K562 (cell line): ENCODE results near the gene USP50. TPM values are rescaled to one million over a fixed set of nuclear protein-coding genes. Genes with fewer than 3 reads are reported as not detected.

Source experiments
- ATAC-seq: fragments of 200-7000 bp; cut with Tn5 transposase; 3 replicates; pipeline ENCODE4 v1.9.1; 2020; ENCODE audit warnings: moderate library complexity
- BruUV-seq: library from RNA; stranded (reverse); fragments of 400-500 nt; replicated peaks from 2 replicates; lab custom pipeline; 2021; lab: Mats Ljungman, UMichigan
- CTCF ChIA-PET: fragments of 300-600 bp; formaldehyde crosslinking; extraction: SDS; loops from one replicate; lab custom pipeline; 2021; ENCODE audit warnings: low intra/inter-chr PET ratio; lab: Yijun Ruan, JAX
- POLR2A ChIA-PET: fragments of 300-600, 350-650 bp; sonication (Branson Sonifier 250); formaldehyde crosslinking; extraction: SDS; loops from one replicate; lab custom pipeline; 2021; ENCODE audit warnings: antibody characterized with exemption, inconsistent platforms; lab: Yijun Ruan, JAX
- DNase-seq, 4 experiments: peaks; one replicate each; pipeline versions ENCODE4 v3.0.0 to v3.0.0-alpha.2; 2011 to 2018; ENCODE audit warnings: low spot score in 3 of 4, mixed read lengths in 3 of 4; ENCODE audit errors: extremely low read depth in 1 of 4
- FAIRE-seq: peaks from 2 replicates; lab custom pipeline; 2011; peaks lifted over from hg19 to GRCh38; lab: Jason Lieb, UNC
- H2AFZ ChIP-seq: 2 replicates; pipeline ENCODE4 v1.6.0; 2011; ENCODE audit warnings: low read depth, low read length, control low read depth, inconsistent platforms
- H3K27ac ChIP-seq: fragments of 200-600 bp; 3 replicates; pipeline ENCODE4 v1.8.0; 2011; ENCODE audit warnings: low read depth, mild to moderate bottlenecking, control low read depth, inconsistent platforms, low read length, moderate library complexity, mixed read lengths; ENCODE audit errors: extremely low read depth
- H3K27me3 ChIP-seq, 2 experiments: fragments of 300-600 bp in 1 of 2; 2 replicates in 1 of 2; 3 replicates in 1 of 2; pipeline versions ENCODE4 v1.6.0 to v1.8.0; 2011; ENCODE audit warnings: inconsistent platforms in 2 of 2, low read length in 2 of 2, mild to moderate bottlenecking in 1 of 2, mixed read lengths in 1 of 2, moderate library complexity in 1 of 2; ENCODE audit not compliant: control insufficient read depth in 2 of 2, insufficient read depth in 2 of 2
- H3K36me3 ChIP-seq: fragments of 300-600 bp; 3 replicates; pipeline ENCODE4 v1.8.0; 2011; ENCODE audit warnings: mild to moderate bottlenecking, low read length, inconsistent platforms; ENCODE audit not compliant: control insufficient read depth, insufficient read depth
- H3K4me1 ChIP-seq, 2 experiments: fragments of 200-600 bp in 1 of 2; replicated peaks in 1 of 2; 2 replicates in 1 of 2; 3 replicates in 1 of 2; pipeline versions ENCODE4 v1.5.1 to v1.8.0; 2011; ENCODE audit warnings: inconsistent platforms in 2 of 2, low read length in 2 of 2, mild to moderate bottlenecking in 1 of 2, mixed read lengths in 1 of 2, moderate library complexity in 1 of 2; ENCODE audit not compliant: control insufficient read depth in 2 of 2, insufficient read depth in 2 of 2
- H3K4me2 ChIP-seq: 2 replicates; pipeline ENCODE4 v1.6.1; 2011; ENCODE audit warnings: low read length, control low read depth, inconsistent platforms, mixed read lengths; ENCODE audit not compliant: insufficient read depth
- H3K4me3 ChIP-seq: fragments of 200-600 bp; sonication (generic), shearing (Covaris generic); 2 replicates; pipeline ENCODE4 v1.5.1; 2016; ENCODE audit warnings: control low read depth, inconsistent platforms
- H3K79me2 ChIP-seq: fragments of 200-600 bp; 3 replicates; pipeline ENCODE4 v1.8.0; 2011; ENCODE audit warnings: low read length, inconsistent platforms; ENCODE audit not compliant: control insufficient read depth, insufficient read depth
- H3K9ac ChIP-seq, 2 experiments: 2 replicates each; pipeline versions ENCODE4 v1.6.0 to v1.6.1; 2011; ENCODE audit warnings: low read depth in 2 of 2, low read length in 2 of 2, control low read depth in 1 of 2, inconsistent platforms in 1 of 2, mild to moderate bottlenecking in 1 of 2, mixed read lengths in 1 of 2; ENCODE audit not compliant: insufficient read depth in 1 of 2
- H3K9me1 ChIP-seq: one replicate; pipeline ENCODE4 v1.6.0; 2011; ENCODE audit warnings: inconsistent platforms, mild to moderate bottlenecking, low read length, moderate library complexity; ENCODE audit not compliant: control insufficient read depth, insufficient read depth
- H3K9me3 ChIP-seq: replicated peaks from 2 replicates; pipeline ENCODE4 v1.5.1; 2011; ENCODE audit warnings: low read depth, low read length, inconsistent platforms; ENCODE audit not compliant: control insufficient read depth, insufficient read depth
- H4K20me1 ChIP-seq: replicated peaks from 2 replicates; pipeline ENCODE4 v1.6.1; 2011; ENCODE audit warnings: low read length, inconsistent platforms, mixed read lengths; ENCODE audit not compliant: control insufficient read depth, insufficient read depth
- BRCA1 ChIP-seq, 2 experiments: fragments of 450-650 bp in 1 of 2; sonication (generic) in 1 of 2; formaldehyde crosslinking in 1 of 2; IDR thresholded peaks; 2 replicates each; pipeline versions ENCODE4 v1.5.0 to v1.6.1; 2017 to 2020; ENCODE audit warnings: mild to moderate bottlenecking in 1 of 2, missing genetic modification reagents in 1 of 2
- FOSL1 ChIP-seq: fragments of 200-800 bp; sonication (Bioruptor generic); conservative IDR thresholded peaks from 2 replicates; pipeline ENCODE4 v1.6.1; 2016; ENCODE audit warnings: missing genetic modification characterization, missing compliant biosample characterization
- FOXK1 ChIP-seq: sonication (generic); formaldehyde crosslinking; IDR thresholded peaks from 2 replicates; pipeline ENCODE4 v1.8.0; 2022; ENCODE audit warnings: missing genetic modification reagents, mild to moderate bottlenecking, borderline replicate concordance
- MCM3 ChIP-seq: fragments of 450-650 bp; IDR thresholded peaks from 2 replicates; pipeline ENCODE4 v1.6.1; 2016
- MYBL2 ChIP-seq, 2 experiments: fragments of 450-650 bp in 1 of 2; sonication (generic) in 1 of 2; formaldehyde crosslinking in 1 of 2; IDR thresholded peaks; 2 replicates each; pipeline versions ENCODE4 v1.6.1 to v1.8.1; 2017 to 2022; ENCODE audit warnings: borderline replicate concordance in 1 of 2, inconsistent platforms in 1 of 2, low read depth in 1 of 2, mild to moderate bottlenecking in 1 of 2, missing genetic modification reagents in 1 of 2, moderate library complexity in 1 of 2
- TARDBP ChIP-seq: fragments of 450-650 bp; IDR thresholded peaks from 2 replicates; pipeline ENCODE4 v1.6.1; 2016
- ZNF609 ChIP-seq: sonication (generic); formaldehyde crosslinking; IDR thresholded peaks from 2 replicates; pipeline ENCODE4 v1.8.1; 2023; ENCODE audit warnings: missing genetic modification reagents, mild to moderate bottlenecking, borderline replicate concordance
- ZNF644 ChIP-seq: fragments of 200-800 bp; sonication (Bioruptor generic); IDR thresholded peaks from 2 replicates; pipeline ENCODE4 v1.6.1; 2016; ENCODE audit warnings: low read depth, missing genetic modification characterization, missing compliant biosample characterization
- WGBS: fragments of 100-300 bp; shearing (Covaris generic); methylation state at CpG from one replicate; pipeline ENCODE4 v1.1.6; 2016; ENCODE audit warnings: low coverage, mixed read lengths; ENCODE audit not compliant: insufficient coverage; ENCODE audit errors: missing lambda C conversion rate; 5-methylcytosine and 5-hydroxymethylcytosine counted together
- in situ Hi-C: fragments of 300-500 bp; cut with MboI; formaldehyde crosslinking; loops from 4 replicates; pipeline ENCODE4 v1.15.0; 2018; ENCODE audit warnings: inconsistent platforms, mixed read lengths
- intact Hi-C: fragments of 100-400 bp; cut with micrococcal nuclease; formaldehyde crosslinking; loops from 2 replicates; pipeline ENCODE4 v1.14.2; 2022
- polyA plus RNA-seq, 8 experiments: library from polyadenylated mRNA; depleted of rRNA in 4 of 8; stranded (reverse) in 5 of 8; unstranded in 3 of 8; fragments of >200 nt; fragmentation: Nextera tagmentation in 2 of 8; fragmentation: Illumina TruSeq in 1 of 8; extraction: Ambion mirVana in 2 of 8; extraction: Trizol in 1 of 8; gene quantifications; 2 replicates each; pipeline versions ENCODE4 v1.2.1 to v1.2.3, GENCODE V29; 2011 to 2014; ENCODE audit warnings: inconsistent platforms in 1 of 8, missing spikeins in 1 of 8
- total RNA-seq, 7 experiments: library from RNA; depleted of rRNA in 6 of 7; stranded (reverse); fragments of >200 nt in 6 of 7; fragmentation: Illumina TruSeq in 2 of 7; extraction: Trizol in 2 of 7; gene quantifications; 2 replicates each; pipeline versions ENCODE4 v1.2.1 to v1.2.3, GENCODE V29; 2011 to 2021; ENCODE audit warnings: low replicate concordance in 1 of 7

USP50 gene
- total and polyA plus RNA-seq, 9 of the 15 experiments (the other 6 are each of a cell fraction or from before 2014, with no cell fraction given) = not detected

- H4K20me1 ChIP-seq = no peaks in the 10 kb centered on the region
- no peak overlapping the region for H3K4me3 ChIP-seq
- ChIA-PET CTCF (no interaction called here), POLR2A (no interaction called here)
- H3K9ac ChIP-seq = no peak overlapping the region
- H3K79me2 ChIP-seq = no peaks in the 10 kb centered on the region
- no peak for ATAC-seq
- DNase-seq = no peak
- no peaks in the 10 kb centered on the region for H3K9me1 ChIP-seq
- BruUV-seq = no TSS peak
- intact Hi-C loops = no loop called here
- in situ Hi-C loops = no loop called here
- no peak overlapping the region for H3K4me2 ChIP-seq
- peaks cover 60% of the 10 kb centered on the region for H3K36me3 ChIP-seq
- H3K9me3 ChIP-seq = no peaks in the 10 kb centered on the region
- WGBS = 82% methylated on average over 2 of the region's 2 CpGs
- no peak overlapping the region for H2AFZ ChIP-seq
- peaks cover 0 to 2% of the 10 kb centered on the region in 2 experiments; a peak in 1 of 5 replicates for H3K4me1 ChIP-seq
- no peak overlapping the region for H3K27ac ChIP-seq
- no peaks in the 10 kb centered on the region for H3K27me3 ChIP-seq
- no peak for FAIRE-seq
- no peak for TF ChIP-seq TARDBP
- TF ChIP-seq FOXK1 (CRISPR knock-in tag) = no peak
- TF ChIP-seq ZNF644 = no peak
- TF ChIP-seq MYBL2 (IDR thresholded peaks at IDR 0.05; ENCODE audit: low read depth) = no peak
- TF ChIP-seq MYBL2 (CRISPR knock-in tag; IDR thresholded peaks at IDR 0.05; ENCODE audit: borderline replicate concordance) = no peak
- TF ChIP-seq BRCA1 (IDR thresholded peaks at IDR 0.05) = no peak
- TF ChIP-seq BRCA1 (CRISPR knock-in tag; IDR thresholded peaks at IDR 0.05) = no peak
- TF ChIP-seq FOSL1 = no peak
- no peak for TF ChIP-seq ZNF609
- no peak for TF ChIP-seq MCM3
These were observed 75.4 kb downstream of the USP50 start for GRCh38 chr15:50471072-50471471.
